WTC11 (cell line): Measurements from ENCODE around the gene RIN3.

Source experiments
- CTCF ChIP-seq: fragments of 200-600 bp; IDR thresholded peaks from 2 replicates; pipeline ENCODE4 v1.8.0; 2022; ENCODE audit warnings: antibody characterized with exemption
- E2F1 ChIP-seq: sonication (generic); formaldehyde crosslinking; IDR thresholded peaks from 2 replicates; pipeline ENCODE4 v1.8.0; 2022; ENCODE audit warnings: mild to moderate bottlenecking, missing genetic modification reagents
- ELF4 ChIP-seq: sonication (generic); formaldehyde crosslinking; IDR thresholded peaks from 2 replicates; pipeline ENCODE4 v1.8.1; 2022; ENCODE audit warnings: low read depth, mild to moderate bottlenecking, moderate library complexity, missing genetic modification reagents
- PRRX2 ChIP-seq: fragments of 250-450 bp; sonication (Bioruptor Pico); IDR thresholded peaks from 2 replicates; pipeline ENCODE4 v1.8.0; 2021; ENCODE audit warnings: mild to moderate bottlenecking
- TEAD4 ChIP-seq: sonication (generic); formaldehyde crosslinking; IDR thresholded peaks from 2 replicates; pipeline ENCODE4 v1.8.0; 2022; ENCODE audit warnings: mild to moderate bottlenecking, missing genetic modification reagents
- USF2 ChIP-seq: sonication (generic); formaldehyde crosslinking; IDR thresholded peaks from 2 replicates; pipeline ENCODE4 v1.8.1; 2023; ENCODE audit warnings: mild to moderate bottlenecking, missing genetic modification reagents, moderate library complexity
- ZBTB21 ChIP-seq: sonication (generic); formaldehyde crosslinking; IDR thresholded peaks from 2 replicates; pipeline ENCODE4 v1.8.1; 2023; ENCODE audit warnings: mild to moderate bottlenecking, missing genetic modification reagents, borderline replicate concordance
- ZNF121 ChIP-seq: sonication (generic); formaldehyde crosslinking; IDR thresholded peaks from 2 replicates; pipeline ENCODE4 v1.8.0; 2023; ENCODE audit warnings: missing genetic modification reagents
- ZNF317 ChIP-seq: sonication (generic); formaldehyde crosslinking; IDR thresholded peaks from 2 replicates; pipeline ENCODE4 v1.8.1; 2023; ENCODE audit warnings: low read depth, mild to moderate bottlenecking, moderate library complexity, missing genetic modification reagents, borderline replicate concordance

- TF ChIP-seq ZBTB21: no peak
- TF ChIP-seq CTCF: no peak
- no peak for TF ChIP-seq ELF4 (CRISPR knock-in tag)
- no peak for TF ChIP-seq ZNF121 (CRISPR knock-in tag)
- TF ChIP-seq TEAD4 (CRISPR knock-in tag): no peak
- no peak for TF ChIP-seq ZNF317 (CRISPR knock-in tag)
- no peak for TF ChIP-seq E2F1 (CRISPR knock-in tag)
- no peak for TF ChIP-seq USF2 (CRISPR knock-in tag)
- no peak for TF ChIP-seq PRRX2 (CRISPR knock-in tag)
Measured at GRCh38 chr14:92544051-92544720, 30.6 kb downstream of the RIN3 start.
